GM04504 (cell line): Measurements from ENCODE around the gene KRTAP4-5.
"Not testable (repeated sequence)": the region's sequence is repeated elsewhere in the genome, so short reads cannot be mapped to it uniquely, and the experiment has no call there.

Experiments
- DNase-seq: peaks from one replicate; pipeline ENCODE4 v3.0.0-alpha.2; 2012; ENCODE audit warnings: low read depth

KRTAP4-5 gene

GRCh38 chr17:41147531-41148204 is 2.0 kb downstream of the KRTAP4-5 start:
- DNase-seq, result no peak

GRCh38 chr17:41145261-41145660 is 4.4 kb downstream of the KRTAP4-5 start:
- no peak for DNase-seq

GRCh38 chr17:41144846-41145245 is 4.8 kb downstream of the KRTAP4-5 start:
- DNase-seq, result no peak

GRCh38 chr17:41141361-41141760 is 8.3 kb downstream of the KRTAP4-5 start:
- DNase-seq, result no peak

- DNase-seq, result peak; percentile 86
Observed at GRCh38 chr17:41140360-41141131, 9.1 kb downstream of the KRTAP4-5 start, which contains the start of gene KRTAP4-6. TSS of gene KRTAP4-6 (minus strand) at chr17:41140544. CDS start at chr17:41140487, 57 bp downstream.

GRCh38 chr17:41139865-41140264 is 9.8 kb downstream of the KRTAP4-5 start:
- DNase-seq, result not testable (repeated sequence)

GRCh38 chr17:41133880-41134735 is 15.5 kb downstream of the KRTAP4-5 start:
- no peak for DNase-seq

GRCh38 chr17:41131979-41132378 is 17.6 kb downstream of the KRTAP4-5 start:
- no peak for DNase-seq

- no peak for DNase-seq
Observed at GRCh38 chr17:41127371-41127770, 22.3 kb downstream of the KRTAP4-5 start.

GRCh38 chr17:41126412-41126811 is 23.2 kb downstream of the KRTAP4-5 start:
- no peak for DNase-seq

GRCh38 chr17:41125064-41125463 is 24.6 kb downstream of the KRTAP4-5 start:
- no peak for DNase-seq

- DNase-seq, result not testable (repeated sequence)
Observed at GRCh38 chr17:41123991-41124371, 25.6 kb downstream of the KRTAP4-5 start, which contains the start of gene KRTAP4-12. TSS of gene KRTAP4-12 (minus strand) at chr17:41124182. CDS start at chr17:41124122, 60 bp downstream.

- DNase-seq, result not testable (repeated sequence)
Observed at GRCh38 chr17:41123292-41123990, 26.2 kb downstream of the KRTAP4-5 start.

- no peak for DNase-seq
Observed at GRCh38 chr17:41121742-41122141, 27.9 kb downstream of the KRTAP4-5 start.

- DNase-seq, result not testable (repeated sequence)
Observed at GRCh38 chr17:41119696-41120690, 29.6 kb downstream of the KRTAP4-5 start.

GRCh38 chr17:41118721-41119120 is 30.9 kb downstream of the KRTAP4-5 start:
- no peak for DNase-seq

GRCh38 chr17:41117846-41118386 is 31.7 kb downstream of the KRTAP4-5 start, which contains the start of gene KRTAP4-11:
TSS of gene KRTAP4-11 (minus strand) at chr17:41118373. CDS start at chr17:41118315, 58 bp downstream.
- DNase-seq, result not testable (repeated sequence)

GRCh38 chr17:41116297-41116696 is 33.3 kb downstream of the KRTAP4-5 start:
- no peak for DNase-seq

GRCh38 chr17:41111151-41111885 is 38.3 kb downstream of the KRTAP4-5 start:
- DNase-seq, result no peak
